ENCODE results near the gene RNFT2. TPM values are rescaled to one million over a fixed set of nuclear protein-coding genes. Genes with fewer than 3 reads are reported as not detected.

The RNFT2 gene
- total RNA-seq, 1 experiment from 2014 or later: 29.5 TPM

DNA sequence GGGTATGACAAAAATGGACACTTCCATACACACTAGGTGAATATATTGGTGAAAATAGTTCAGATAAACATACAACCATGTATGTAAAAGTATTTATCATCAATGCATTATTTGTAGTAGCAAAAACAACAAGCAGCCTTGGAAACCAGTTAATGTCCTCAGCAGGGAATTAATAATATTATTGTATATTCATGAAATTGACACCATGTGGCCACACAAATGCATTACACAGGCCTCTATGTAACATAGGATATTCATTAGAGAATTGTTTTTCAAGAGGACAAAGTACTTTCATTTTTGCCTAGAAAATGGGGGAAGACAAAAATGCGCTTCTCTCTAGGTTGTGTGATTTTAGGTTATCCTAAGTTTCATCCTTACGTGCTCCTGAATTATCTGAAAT is 24.6 kb upstream of the RNFT2 start:
- Histone ChIP-seq H3K23ac (ENCODE audit: insufficient read length, low read depth, low read length) (no peak overlapping the region), H2BK5ac (ENCODE audit: insufficient read length, low read length) (no peak overlapping the region), H2BK20ac (ENCODE audit: low read depth, low read length, poor library complexity, severe bottlenecking) (no peak overlapping the region), H4K20me1 (ENCODE audit: control insufficient read depth, insufficient read depth, insufficient read length) (no peaks in the 10 kb centered on the region), H4K5ac (ENCODE audit: insufficient read length, low read depth, low read length) (no peak overlapping the region), H2AK5ac (ENCODE audit: insufficient read length, low read length) (no peak overlapping the region), H2BK15ac (ENCODE audit: low read depth, low read length) (no peak overlapping the region), H3K79me2 (ENCODE audit: insufficient read depth, low read length) (no peaks in the 10 kb centered on the region), H2BK12ac (ENCODE audit: insufficient read length, low read depth, low read length) (no peak overlapping the region), H3K4me1 (ENCODE audit: insufficient read depth, low read length) (no peaks in the 10 kb centered on the region; the same call in 1 of the 2 replicates), H3K56ac (ENCODE audit: insufficient read length, low read depth, low read length) (no peak overlapping the region), H3K9ac (ENCODE audit: extremely low read depth, insufficient read length, low read length) (no peak overlapping the region), H3K79me1 (ENCODE audit: insufficient read depth, low read depth, low read length, poor library complexity, severe bottlenecking) (no peaks in the 10 kb centered on the region), H4K91ac (ENCODE audit: insufficient read length, low read depth, low read length) (no peak overlapping the region), H4K8ac (replicated peaks; ENCODE audit: insufficient read length, low read depth, low read length) (no peak overlapping the region), H3T11ph (ENCODE audit: low read length) (no peak overlapping the region), H3K4ac (ENCODE audit: low read depth, low read length) (no peak overlapping the region), H3K14ac (ENCODE audit: insufficient read depth, low read length) (no peak overlapping the region), H3K4me2 (ENCODE audit: insufficient read depth, insufficient read length, low read length) (no peak overlapping the region), H3K9me3 (ENCODE audit: control insufficient read depth, low read depth, low read length) (no peaks in the 10 kb centered on the region), H2AFZ (ENCODE audit: low read length) (no peak overlapping the region), H3K27me3 (ENCODE audit: insufficient read depth, low read length) (no peaks in the 10 kb centered on the region), H3K23me2 (ENCODE audit: insufficient read length, low read depth, low read length, poor library complexity, severe bottlenecking) (no peaks in the 10 kb centered on the region), H3K18ac (ENCODE audit: insufficient read length, low read depth, low read length) (no peak overlapping the region), H3K27ac (ENCODE audit: insufficient read length, low read depth, low read length) (no peak overlapping the region), H2BK120ac (ENCODE audit: low read depth, low read length, poor library complexity, severe bottlenecking) (no peak overlapping the region)
- WGBS (ENCODE audit: extremely low coverage, insufficient read length, low lambda C conversion rate): no CpG with 5 or more reads among the region's 2 CpGs
- Mint-ChIP-seq H3K27ac (no peak overlapping the region; a peak in 1 of 7 replicates), H3K9me3 (no peaks in the 10 kb centered on the region), H3K27me3 (ENCODE audit: low read depth) (peaks cover 13% of the 10 kb centered on the region), H3K36me3 (ENCODE audit: insufficient read depth in 1 of 3, low read depth in 3 of 3) (peaks cover 0 to 29% (median 25%) of the 10 kb centered on the region in 3 experiments; a peak in 5 of 7 replicates), H3K4me1 (peaks cover 10 to 14% of the 10 kb centered on the region in 2 experiments), H3K4me3 (no peak overlapping the region)
- no peak for DNase-seq
- TF ChIP-seq CTCF (conservative IDR thresholded peaks at IDR 0.05): no peak

Measured in H9 (cell line).